Osteocyte (in vitro differentiated cells): Measurements from ENCODE around the gene ZFR. TPM values are rescaled to one million over a fixed set of nuclear protein-coding genes. Genes with fewer than 3 reads are reported as not detected.

Experiments used
- DNase-seq: peaks from one replicate; pipeline ENCODE4 v3.0.0; 2021; ENCODE audit warnings: mixed read lengths; ENCODE audit not compliant: unreplicated experiment; ENCODE audit errors: extremely low spot score
- H3K27ac Mint-ChIP-seq: one replicate; pipeline ENCODE4 v1.8.0; 2021; ENCODE audit warnings: mild to moderate bottlenecking, mixed read lengths; ENCODE audit not compliant: unreplicated experiment
- H3K27me3 Mint-ChIP-seq: one replicate; pipeline ENCODE4 v1.8.0; 2021; ENCODE audit warnings: mixed read lengths; ENCODE audit not compliant: unreplicated experiment
- H3K36me3 Mint-ChIP-seq: one replicate; pipeline ENCODE4 v1.8.0; 2021; ENCODE audit warnings: mixed read lengths; ENCODE audit not compliant: unreplicated experiment
- H3K4me1 Mint-ChIP-seq: one replicate; pipeline ENCODE4 v1.8.0; 2021; ENCODE audit warnings: mixed read lengths; ENCODE audit not compliant: unreplicated experiment
- H3K4me3 Mint-ChIP-seq: one replicate; pipeline ENCODE4 v1.8.0; 2021; ENCODE audit warnings: mild to moderate bottlenecking, moderate library complexity, mixed read lengths; ENCODE audit not compliant: unreplicated experiment
- H3K9me3 Mint-ChIP-seq: one replicate; pipeline ENCODE4 v1.8.0; 2021; ENCODE audit warnings: mixed read lengths; ENCODE audit not compliant: unreplicated experiment
- CTCF ChIP-seq: fragments of 200-600 bp; sonication (generic); IDR thresholded peaks from 2 replicates; pipeline ENCODE4 v1.5.0; 2021; ENCODE audit warnings: antibody characterized with exemption, mild to moderate bottlenecking, moderate library complexity
- total RNA-seq: library from RNA; stranded (reverse); gene quantifications from 2 replicates; pipeline ENCODE4 v1.2.1, GENCODE V29; 2021

The ZFR gene
- total RNA-seq, 1 donor from 2014 or later: 87.1 TPM

GRCh38 chr5:32419791-32420190 is 24.7 kb downstream of the ZFR start:
- Mint-ChIP-seq H3K4me1 (peaks cover 26% of the 10 kb centered on the region), H3K27me3 (no peaks in the 10 kb centered on the region), H3K4me3 (no peak overlapping the region), H3K9me3 (no peaks in the 10 kb centered on the region), H3K36me3 (peaks cover 43% of the 10 kb centered on the region), H3K27ac (no peak overlapping the region)
- no peak for DNase-seq
- TF ChIP-seq CTCF: no peak

GRCh38 chr5:32413466-32414263 is 30.9 kb downstream of the ZFR start:
- TF ChIP-seq CTCF: no peak
- no peak overlapping the region for H3K4me3 Mint-ChIP-seq
- no peaks in the 10 kb centered on the region for H3K4me1 Mint-ChIP-seq
- H3K27ac Mint-ChIP-seq: peak overlapping the region; percentile 12
- no peaks in the 10 kb centered on the region for H3K9me3 Mint-ChIP-seq
- no peak for DNase-seq
- H3K36me3 Mint-ChIP-seq: peaks cover 54% of the 10 kb centered on the region
- H3K27me3 Mint-ChIP-seq: no peaks in the 10 kb centered on the region

- DNase-seq: no peak
- Mint-ChIP-seq H3K27ac (no peak overlapping the region), H3K9me3 (no peaks in the 10 kb centered on the region), H3K4me3 (no peak overlapping the region), H3K36me3 (peaks cover 38% of the 10 kb centered on the region), H3K27me3 (no peaks in the 10 kb centered on the region), H3K4me1 (no peaks in the 10 kb centered on the region)
- TF ChIP-seq CTCF: no peak
Observed at GRCh38 chr5:32410630-32411029, 33.9 kb downstream of the ZFR start.

- TF ChIP-seq CTCF: no peak
- Mint-ChIP-seq H3K4me1 (no peaks in the 10 kb centered on the region), H3K9me3 (no peaks in the 10 kb centered on the region), H3K4me3 (no peak overlapping the region), H3K36me3 (peaks cover 41% of the 10 kb centered on the region), H3K27me3 (no peaks in the 10 kb centered on the region), H3K27ac (no peak overlapping the region)
- no peak for DNase-seq
Observed at GRCh38 chr5:32406650-32407049, 37.9 kb downstream of the ZFR start.

- H3K27ac Mint-ChIP-seq: no peak overlapping the region
- no peaks in the 10 kb centered on the region for H3K27me3 Mint-ChIP-seq
- DNase-seq: no peak
- no peaks in the 10 kb centered on the region for H3K9me3 Mint-ChIP-seq
- no peak overlapping the region for H3K4me3 Mint-ChIP-seq
- no peaks in the 10 kb centered on the region for H3K4me1 Mint-ChIP-seq
- H3K36me3 Mint-ChIP-seq: peaks cover 49% of the 10 kb centered on the region
- TF ChIP-seq CTCF: no peak
Observed at GRCh38 chr5:32405507-32405906, 39.0 kb downstream of the ZFR start.
